Stimulated activated CD4-positive, alpha-beta T cell treated with anti-CD3 and anti-CD28 coated beads, Interleukin-15, amount 100 ng/mL, for 24 hours (primary cell): ENCODE data around the gene MBD3.

Source experiments
- DNase-seq: peaks from one replicate; pipeline ENCODE4 v3.0.0-alpha.2; 2020

The MBD3 gene

DNA sequence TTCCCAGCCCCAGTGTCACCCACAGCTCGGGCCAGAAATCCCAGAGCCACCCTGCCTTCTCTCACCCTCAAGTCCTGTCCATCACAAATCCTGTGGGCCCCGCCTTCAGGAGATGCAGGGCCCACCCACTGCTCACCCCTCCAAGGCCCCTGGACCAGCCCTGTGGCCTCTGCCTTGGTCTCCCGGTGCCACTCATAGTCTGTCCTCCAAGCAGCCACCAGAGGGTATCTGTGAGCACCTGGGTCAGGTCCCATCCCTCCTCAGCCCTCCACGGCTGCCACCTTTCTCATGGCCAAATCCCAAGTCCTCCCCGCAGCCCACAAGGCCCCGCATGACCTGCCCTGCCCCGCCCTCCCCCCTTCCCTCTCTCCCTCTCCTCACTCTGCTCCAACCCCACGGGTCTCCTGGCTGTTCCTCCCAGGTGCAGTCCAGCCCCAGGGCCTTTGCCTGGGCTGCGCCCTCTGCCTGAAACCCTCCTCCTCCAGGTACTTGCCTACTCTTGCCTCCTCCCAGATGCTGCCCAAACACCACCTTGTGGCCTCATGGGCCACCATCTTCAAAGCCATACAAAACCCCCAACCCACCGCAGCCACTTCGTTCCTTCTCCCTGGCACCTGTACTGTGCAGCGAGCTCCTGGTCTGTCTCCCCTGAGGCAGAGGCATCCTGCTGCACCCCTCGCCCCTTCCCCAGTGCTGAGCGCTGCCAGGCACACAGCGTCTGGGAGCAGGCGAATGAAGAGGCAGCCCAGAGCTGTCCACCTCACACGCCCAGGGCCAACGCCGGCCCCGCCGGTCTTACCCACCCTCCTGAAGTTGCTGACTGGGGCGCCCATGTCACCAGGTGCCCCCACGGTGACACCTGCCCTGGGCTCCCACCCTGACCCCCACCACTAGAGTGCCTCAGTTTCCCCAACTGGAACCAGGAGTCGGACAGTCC is 25.8 kb upstream of the MBD3 start:
- peak; percentile 47 for DNase-seq

DNA sequence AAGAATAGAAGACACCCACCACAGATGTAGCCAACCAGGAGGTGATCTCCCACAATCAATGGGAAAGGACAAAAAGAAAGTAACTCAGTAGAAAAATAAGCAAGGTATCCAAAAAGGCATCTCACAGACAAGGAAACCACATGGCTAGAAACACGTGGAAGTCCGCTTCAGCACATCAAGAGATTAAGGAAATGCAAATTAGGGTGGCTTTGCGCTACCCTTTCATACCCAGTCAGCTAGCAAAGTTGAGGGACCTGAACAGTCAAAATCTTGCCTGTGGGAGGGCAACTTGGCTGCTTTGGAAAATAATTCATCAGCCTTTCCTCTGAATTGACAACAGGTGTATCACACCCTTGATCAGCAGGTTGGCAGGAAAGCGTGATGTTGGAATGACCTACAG is 24.2 kb upstream of the MBD3 start:
- peak; percentile 36 for DNase-seq

DNA sequence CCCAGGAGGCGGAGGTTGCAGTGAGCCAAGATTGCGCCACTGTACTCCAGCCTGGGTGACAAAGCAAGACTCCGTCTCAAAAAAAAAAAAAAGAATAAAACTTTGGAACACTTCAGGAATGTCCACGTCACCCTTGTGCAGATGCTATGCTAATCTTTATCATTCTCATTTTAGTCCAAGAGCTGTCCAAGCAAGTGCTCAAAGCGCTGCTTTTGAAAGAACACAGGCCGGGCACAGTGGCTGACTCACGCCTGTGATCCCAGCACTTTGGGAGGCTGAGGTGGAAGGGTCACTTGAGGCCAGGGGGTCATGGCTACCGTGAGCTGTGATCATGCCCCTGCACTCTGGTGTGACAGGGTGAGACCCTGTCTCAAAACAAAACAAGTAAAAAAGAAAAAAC is 23.7 kb upstream of the MBD3 start:
- DNase-seq, result no peak

DNA sequence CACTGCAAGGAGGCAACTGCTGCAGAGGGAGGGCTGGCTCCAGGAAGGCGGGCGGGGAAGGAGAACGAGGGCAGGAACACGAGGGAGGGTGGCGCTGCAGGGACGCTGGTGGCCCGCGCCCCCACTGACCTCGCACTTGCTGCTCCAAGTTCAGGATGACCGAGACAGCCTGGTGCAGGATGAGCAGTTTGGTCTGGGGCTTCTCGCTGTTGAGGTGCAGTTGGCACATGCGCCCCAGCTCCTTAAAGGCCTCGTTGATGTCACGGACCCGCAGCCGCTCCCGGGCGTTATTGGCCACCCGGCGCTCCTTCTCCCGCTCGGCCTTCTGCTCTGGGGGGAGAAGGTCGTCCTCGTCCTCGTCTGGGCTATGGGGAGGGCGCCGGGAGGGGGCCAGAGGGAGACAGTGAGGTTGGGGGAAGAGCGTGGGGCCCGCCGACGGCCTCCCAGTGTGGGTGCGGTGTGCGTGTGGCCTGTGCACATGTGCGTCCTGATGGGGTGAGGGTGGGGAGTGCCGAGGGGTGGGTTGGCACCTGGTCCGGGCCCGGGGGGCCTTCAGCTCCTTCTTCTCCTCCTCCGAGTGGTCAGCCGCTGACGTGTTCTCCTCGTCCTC is 22.6 kb upstream of the MBD3 start:
- no peak for DNase-seq

DNA sequence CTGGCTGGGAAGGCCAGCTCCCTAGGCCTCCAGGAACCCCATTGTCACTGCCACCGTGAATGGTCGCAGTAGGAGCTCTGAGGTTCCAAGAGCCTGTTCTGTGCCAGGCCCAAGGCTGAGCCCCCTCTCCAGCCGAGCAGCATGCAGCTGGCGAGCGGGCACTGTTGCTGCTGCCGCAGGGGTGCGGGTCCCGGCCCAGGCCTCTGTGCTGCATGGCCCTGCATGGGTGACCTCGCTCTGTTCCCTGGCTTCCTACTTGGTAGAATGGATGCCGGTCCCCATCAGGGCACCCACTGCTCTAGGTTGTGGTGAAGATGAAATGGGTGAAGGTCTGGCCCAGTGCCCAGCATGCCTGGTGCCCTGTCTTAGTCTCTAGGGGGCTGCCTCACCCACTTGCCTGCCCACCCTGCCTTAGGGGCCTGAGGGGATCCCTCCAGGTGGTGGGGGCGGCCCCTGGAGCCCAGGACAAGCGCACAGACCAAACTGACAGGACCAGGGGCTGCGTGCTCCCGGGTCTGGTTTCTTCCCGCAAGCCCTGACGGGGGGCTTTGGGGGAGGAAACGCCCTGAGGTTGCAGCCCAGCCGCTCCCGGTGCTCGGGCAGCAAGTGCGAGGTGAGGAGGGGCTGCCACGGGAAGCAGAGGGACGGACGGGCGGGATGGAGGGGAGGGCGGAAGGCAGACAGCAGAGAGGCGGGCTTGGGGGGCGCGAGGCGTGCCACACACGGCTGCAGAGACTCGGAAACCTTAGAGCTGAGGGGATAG is 21.3 kb upstream of the MBD3 start:
- no peak for DNase-seq

DNA sequence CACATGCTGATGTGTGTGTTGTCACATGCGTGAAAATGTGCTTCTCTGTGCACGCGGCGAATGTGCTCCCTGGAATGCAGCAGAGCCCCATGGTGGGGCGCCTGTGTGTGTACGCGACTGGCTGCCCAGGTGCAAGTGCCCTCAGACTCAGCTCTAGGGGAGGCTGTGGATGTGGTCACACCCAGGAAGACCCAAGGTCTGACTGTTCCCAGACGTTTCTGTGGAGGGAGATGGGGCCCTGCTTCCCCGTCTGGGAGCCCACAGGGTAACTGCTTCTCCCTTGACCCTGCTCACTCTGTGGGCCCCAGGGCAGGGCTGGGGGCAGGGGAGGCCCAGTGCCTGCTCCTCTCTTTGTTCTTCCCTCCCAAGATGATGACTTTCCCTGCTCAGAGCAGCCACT is 20.5 kb upstream of the MBD3 start:
- DNase-seq, result no peak

DNA sequence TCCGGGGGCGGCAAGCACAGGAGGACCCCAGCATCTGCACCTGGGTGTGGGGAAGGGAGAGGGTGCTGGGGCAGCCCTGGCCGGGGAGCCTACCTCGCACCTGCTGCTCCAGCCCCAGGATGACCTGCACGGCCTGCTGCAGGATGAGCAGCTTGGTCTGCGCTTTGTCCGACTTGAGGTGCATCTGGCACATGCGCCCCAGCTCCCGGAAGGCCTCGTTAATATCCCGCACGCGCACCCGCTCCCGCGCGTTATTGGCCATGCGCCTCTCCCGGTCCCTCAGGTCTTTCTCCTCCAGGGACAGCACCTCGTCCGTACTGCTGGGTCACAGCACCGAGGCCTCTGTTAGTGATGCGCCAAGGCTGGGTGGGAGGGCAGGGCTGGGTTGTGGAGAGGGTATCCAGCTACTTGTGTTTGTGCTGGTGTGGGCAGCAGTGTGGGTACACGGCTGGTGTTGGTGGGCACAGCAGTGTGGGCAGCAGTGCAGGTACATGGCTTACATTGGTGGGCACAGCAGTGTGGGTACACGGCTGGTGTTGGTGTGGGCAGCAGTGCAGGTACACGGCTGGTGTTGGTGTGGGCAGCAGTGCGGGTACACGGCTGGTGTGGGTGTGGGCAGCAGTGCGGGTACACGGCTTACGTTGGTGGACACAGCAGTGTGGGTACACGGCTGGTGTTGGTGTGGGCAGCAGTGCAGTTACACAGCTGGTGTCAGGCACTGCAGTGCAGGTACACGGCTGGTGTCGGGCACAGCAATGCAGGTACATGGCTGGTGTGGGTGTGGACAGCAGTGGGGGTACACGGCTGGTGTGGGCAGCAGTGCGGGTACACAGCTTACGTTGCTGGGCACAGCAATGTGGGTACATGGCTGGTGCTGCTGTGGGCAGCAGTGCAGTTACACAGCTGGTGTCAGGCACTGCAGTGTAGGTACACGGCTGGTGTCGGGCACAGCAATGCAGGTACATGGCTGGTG is 19.7 kb upstream of the MBD3 start:
- no peak for DNase-seq

DNA sequence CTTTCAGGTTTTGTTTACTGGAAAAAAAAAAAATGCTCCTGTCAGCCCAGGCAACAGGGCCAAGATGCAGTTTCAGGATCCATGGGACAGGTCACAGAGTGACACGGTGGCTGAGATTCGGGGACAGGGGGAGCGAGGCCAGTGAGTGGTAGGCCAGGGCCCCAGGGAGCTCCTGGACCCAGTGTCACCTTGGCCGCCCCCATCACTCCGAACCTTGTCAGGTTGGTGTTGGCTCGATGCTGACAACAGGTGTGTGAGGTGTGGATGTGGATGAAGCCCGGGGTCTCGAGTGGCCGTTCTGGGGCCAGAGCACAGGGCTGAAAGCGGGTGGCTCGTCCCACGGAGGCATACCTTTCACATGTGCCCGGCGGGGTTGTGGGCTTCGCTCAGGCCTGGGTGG is 18.7 kb upstream of the MBD3 start:
- DNase-seq, result no peak

DNA sequence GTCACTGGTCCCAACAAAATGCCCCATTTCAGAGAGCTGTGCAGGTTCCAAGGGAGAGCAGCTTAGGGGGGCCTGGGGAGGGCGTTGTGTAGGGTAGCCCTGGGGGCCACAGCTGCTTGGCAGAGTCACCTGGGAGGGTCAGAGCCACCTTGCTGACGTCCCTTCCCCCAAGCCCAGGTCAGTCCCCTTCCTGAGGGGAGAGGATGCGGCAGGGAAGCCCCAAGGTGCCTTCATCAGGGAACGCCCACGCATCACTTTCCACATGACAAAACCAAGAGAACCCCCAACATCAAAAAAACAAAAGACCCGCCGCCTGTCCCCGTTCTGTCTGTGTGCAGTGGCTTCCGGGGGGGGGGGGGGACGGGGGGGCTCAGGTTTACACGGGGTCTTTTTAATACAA is 17.9 kb upstream of the MBD3 start:
- DNase-seq, result no peak

DNA sequence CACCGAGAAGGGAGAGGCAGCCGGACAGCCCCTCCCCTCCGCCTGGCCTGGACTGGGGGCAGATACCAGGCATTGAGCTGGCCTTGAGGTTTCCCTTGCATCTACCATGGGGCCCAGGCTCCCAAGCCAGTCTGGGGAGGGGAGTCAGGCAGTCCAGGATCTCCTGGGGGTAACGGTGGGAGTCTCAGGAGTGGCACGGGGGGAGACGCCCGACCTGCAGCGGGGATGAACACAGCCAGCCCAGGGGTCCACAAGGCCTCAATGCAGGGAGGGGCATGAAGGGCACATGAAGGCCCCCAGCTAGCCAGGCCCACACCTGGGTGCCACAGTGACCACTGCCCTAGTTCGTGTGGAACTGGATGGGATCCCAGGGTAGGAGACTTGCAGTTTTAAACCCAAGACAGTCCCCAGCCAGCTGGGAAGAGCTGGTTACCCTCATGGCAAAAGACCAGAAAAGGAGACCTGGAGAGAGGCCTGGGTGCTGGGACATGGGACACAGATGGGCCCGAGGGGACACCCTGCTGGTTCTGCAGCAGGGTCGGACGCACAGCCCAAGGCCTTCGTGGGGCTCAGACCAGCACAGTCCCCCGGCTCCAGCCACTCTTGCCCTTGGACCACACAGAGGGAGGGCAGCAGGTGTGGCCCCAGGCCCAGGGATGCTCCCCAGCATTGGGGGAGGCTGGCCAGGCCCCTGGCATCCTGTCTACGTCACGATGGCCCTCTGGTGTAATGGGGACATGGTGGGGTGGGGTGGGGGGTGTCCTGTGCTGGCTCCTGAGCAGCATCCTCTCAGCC is 17.2 kb upstream of the MBD3 start:
- DNase-seq, result no peak

DNA sequence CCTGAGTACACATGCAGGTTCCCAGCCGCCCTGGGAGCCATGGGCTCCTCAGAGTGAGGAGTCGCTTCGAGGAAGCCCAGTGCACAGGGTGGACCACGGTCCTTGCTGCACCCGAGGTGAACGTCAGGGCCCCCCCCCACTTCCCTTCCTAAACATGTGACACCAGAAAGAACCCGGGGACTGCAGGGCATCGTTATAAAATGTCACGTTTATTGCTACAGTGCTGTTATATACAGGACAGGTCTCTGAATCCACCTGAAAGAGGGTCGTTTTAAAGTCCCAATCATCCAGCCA is 16.4 kb upstream of the MBD3 start:
- no peak for DNase-seq

DNA sequence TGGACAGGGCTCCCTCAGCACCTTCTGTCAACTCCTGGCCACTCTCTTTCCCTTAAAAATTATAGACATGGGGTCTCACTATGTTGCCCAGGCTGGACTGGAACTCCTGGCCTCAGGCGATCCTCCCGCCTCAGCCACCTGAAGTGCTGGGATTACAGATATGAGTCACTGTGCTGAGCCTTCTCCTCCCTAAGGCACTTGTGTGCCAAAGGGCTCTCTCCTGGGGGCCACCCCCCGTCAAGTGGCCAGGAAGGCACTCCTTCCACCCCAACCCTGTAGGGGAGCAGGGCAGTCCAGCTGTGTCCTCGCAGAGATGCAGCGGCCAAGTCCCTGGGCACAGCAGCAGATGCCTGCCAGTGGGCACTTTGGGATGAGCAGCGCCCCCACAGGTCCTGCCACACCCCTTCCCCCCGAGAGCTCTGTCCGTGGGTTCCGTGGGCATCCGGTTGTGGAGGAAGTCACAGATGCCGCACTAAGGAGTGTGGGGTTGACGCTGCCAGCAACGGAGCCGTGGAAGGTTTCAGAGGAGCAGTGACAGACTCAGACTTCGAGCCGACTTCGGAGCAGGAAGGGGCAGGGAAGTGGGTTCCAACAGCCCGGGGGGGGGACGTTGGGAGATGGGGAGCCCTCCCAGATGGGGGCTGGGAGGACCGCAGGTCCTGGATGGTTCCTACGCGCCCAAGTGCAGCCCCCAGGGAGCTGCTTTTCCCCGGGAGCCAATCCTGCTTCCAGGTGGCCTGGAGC is 15.9 kb upstream of the MBD3 start:
- DNase-seq, result peak; percentile 32

DNA sequence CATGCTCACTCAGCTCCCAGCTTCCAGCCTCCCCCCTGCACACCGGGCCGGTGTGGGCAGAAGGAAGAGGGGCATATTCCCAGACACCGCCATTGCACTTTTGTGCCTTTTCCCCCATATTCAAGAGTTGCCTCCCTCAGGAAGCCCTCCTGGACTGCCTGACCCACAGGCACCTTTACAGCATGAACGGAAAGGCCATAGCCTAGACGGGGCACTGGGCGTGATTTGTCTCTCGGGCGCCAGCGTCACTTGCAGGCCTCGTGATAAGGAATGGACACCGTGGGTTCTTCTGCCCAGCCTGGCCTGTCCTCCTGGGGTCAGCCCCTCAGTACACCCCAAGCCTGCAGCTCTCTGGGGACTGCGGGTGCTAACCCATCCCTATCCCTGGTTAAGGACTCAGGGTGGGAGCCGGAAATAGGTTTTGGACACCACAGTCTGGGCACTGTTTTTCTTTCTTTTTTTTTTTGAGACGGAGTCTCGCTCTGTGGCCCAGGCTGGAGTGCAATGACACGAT is 13.5 kb upstream of the MBD3 start:
- DNase-seq, result no peak

DNA sequence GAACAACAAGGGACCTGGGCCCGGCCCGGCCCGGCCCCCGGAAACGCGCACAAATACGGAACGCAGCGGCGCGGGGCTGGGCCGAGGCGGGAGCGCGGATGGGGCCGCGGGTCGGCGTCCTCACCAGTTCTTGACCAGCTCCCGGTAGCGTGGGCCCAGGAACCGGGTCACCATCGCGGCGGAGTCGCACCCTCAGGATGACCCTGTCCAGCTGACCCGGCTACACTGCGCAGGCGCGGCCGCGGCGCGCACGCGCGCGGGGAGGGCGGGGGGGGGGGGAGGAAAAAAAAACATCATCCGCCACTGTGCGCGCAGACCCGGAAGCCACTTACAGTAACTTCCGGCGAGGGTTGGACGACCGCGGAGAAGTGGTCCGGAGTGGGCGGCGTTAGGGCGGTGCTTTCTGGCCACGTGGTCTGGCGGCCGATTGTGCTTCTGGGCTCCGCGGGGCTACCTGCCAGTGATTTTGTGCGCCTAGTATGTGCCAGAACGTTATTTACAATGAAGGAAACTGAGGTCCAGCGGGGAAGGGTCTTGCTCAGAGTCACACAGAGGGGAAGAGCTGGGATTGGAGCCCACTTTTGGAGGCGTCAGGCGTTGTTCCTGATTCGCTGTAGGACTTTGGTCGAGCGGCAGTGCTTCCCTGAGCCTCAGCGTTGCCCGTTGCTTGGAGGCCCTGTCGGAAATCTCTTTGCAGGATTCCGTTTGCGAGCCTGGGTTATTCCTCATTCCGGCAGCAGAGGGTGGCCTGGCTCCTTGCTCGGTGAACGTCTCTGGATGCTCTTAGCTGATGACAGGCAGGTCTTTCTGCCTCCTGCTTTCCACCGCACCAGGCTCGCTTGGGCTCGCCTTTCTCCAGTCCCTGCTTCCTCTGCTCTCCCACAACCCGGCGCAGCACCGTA is 12.8 kb upstream of the MBD3 start, which contains the start of gene UQCR11:
Gene UQCR11, minus strand, starts transcription at position 227 of the 902 bp plus-strand sequence. Its CDS starts 53 bp downstream, at position 174.
- DNase-seq, result peak; percentile 97

DNA sequence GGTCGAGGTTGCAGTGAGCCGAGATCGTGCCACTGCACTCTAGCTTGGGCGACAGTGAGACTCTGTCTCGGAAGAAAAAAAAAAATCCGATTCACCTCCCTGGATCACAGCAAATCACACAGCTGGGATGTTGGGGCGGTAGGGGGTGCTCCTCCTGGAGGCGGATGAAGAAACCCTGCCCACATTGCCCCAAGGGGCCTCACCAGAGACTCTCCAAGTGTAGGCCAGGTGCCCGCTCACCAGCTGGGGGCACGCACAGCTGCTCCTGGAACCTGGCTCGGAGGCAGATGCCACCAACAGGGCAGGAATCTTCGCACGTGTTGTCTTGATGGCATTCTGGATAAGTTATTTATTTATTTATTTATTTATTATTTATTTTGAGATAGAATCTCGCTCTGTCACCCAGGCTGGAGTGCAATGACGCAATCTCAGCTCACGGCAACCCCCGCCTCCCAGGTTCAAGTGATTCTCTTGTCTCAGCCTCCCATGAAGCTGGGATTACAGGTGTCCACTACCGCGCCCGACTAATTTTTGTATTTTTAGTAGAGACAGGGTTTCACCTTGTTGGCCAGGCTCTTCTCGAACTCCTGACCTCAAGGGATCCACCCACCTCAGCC is 9.5 kb upstream of the MBD3 start:
- DNase-seq, result no peak

DNA sequence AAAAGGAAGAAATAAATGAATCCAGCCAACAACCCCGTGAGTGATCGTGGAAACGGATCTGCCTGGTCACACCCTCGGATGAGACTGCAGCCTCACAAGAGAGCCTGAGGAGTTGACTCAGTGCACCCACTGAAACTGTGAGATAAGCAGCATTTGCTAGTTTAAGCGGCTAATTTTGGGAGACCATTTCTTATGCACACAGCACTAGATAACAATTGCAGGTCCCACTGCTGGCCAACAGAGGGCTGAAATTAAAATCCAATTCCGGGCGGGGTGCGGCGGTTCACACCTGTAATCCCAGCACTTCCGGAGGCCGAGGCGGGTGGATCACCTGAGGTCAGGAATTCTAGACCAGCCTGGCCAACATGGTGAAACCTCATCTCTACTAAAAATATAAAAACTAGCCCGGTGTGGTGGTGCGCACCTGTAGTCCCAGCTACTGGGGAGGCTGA is 9.0 kb upstream of the MBD3 start:
- no peak for DNase-seq

DNA sequence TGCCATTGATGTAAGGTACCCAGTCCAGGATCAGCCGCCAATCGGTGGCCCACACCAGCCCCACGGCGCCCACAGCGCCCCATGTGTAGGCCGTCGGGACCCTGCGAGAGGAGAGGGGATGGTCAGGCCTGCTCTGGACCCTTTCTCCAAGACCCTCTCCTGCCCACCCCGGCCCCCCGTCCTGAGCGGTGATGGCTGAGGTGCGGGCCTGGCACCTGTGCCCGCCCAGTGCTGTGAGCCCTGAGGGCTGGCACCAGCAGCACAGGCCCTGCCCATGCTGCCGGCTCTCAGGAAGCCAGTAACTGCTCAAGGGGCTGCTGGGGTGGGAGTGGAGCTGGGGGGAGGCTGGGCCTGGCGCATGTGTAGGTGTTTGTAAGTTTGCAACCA is 6.8 kb upstream of the MBD3 start:
- DNase-seq, result no peak

DNA sequence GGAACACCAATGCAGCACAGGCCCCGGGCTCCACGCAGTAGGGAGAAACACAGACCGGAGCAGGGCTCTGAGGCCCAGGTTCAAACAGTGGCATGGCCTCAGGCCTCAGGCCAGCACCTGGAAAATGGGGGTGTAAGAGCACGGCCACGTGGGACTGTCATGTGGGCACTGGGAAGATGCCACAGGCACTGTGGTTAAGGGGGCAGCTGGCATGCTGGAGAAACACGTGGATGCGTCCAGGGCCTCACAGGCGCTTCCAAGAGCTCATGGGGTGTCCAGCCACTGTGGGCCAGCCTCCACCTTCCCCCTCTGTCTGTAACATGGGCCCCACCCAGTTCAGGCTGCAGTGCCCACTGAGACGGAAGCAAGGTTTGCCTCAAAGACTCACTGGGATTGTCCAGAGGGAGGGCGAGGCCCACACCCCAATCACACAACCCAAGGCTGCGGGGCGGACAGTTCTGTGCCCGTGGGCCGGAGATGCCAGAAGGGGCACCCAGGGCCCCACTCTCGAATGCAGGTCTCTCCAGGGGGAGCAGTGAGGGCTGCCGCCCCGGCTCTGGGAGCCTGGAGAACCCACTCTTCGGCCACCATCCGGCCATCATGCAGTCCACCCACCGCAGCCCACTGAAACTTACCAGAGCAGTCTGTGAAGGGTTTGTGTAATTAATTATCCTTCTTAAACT is 6.3 kb upstream of the MBD3 start:
- DNase-seq, result no peak

DNA sequence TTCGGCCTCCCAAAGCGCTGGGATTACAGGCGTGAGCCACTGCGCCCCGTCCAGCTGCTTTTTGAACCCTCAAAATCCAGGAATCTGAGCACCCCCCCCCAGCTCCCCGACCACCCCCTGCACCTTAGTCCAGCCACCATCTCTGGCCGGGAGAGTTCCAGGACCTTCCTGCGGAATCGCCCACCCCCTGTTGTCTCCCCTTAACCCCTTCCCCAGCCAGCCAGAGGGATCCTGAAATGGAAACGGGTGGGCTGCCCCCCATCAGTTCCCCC is 772 bp upstream of the MBD3 start:
- no peak for DNase-seq
